Measurements from ENCODE around the gene ADAMTSL4. TPM values are rescaled to one million over a fixed set of nuclear protein-coding genes. Genes with fewer than 3 reads are reported as not detected.
"Not testable (repeated sequence)": the region's sequence is repeated elsewhere in the genome, so short reads cannot be mapped to it uniquely, and the experiment has no call there.

The ADAMTSL4 gene
- total RNA-seq, 2 experiments from 2014 or later: 0.11 to 0.30 TPM

DNA sequence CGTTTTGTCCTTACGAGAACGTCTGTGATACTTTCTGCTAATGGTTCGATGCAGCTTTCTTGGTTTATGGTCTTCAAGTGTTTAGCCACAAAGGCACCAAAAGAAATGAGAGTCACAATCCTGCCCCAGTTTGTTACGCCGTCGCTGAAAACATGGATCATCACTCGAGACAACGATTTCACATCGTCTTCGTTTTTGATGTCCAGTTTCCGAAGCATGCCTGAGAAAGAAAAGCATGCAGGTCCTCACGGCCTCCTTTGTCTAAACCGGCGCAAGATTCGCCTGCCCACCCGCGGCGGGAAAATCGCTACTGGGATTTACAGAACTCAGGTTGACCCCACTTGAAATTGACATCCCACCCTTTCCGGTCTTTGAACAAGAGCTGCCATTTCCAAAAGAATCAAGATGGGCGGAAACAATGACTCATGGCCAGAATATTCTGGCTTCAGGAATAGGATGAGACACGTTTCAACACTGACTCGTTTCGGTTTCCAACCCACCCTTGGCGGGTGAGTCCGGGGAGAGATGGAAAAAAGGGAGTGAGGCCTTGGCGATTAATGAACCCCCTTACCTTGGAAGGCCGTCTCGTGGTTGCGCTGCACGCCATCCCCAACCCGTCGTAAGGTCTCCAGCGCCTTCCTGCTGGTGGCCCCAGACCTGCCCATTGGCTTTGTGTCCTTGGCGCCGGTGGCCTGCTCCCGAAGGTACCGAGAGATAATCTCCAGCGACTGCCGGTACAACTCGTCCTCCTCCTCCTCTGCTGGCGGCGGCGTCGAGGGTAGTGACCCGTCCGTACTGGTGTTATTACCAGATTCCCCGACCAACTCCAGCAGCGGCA lies 29.3 kb downstream of the ADAMTSL4 start:
- peak overlapping the region; percentile 92 for H3K4me3 Mint-ChIP-seq
- H3K27me3 Mint-ChIP-seq: no peaks in the 10 kb centered on the region
- POLR2A ChIA-PET: interaction anchor here (0.9 to 13.3 kb wide), 13 partner anchors 14 to 429 kb away, joined by 3 to 1003 read pairs (median 4); partner anchors contain the start of genes ENSA, FALEC, GOLPH3L and TARS2
- peak overlapping the region; percentile 90 for H3K27ac Mint-ChIP-seq
- peaks cover 31% of the 10 kb centered on the region for H3K4me1 Mint-ChIP-seq
- ATAC-seq (ENCODE audit: low read depth) (peak; percentile 7), DNase-seq (peak; percentile 64)
- H3K36me3 Mint-ChIP-seq: peaks cover 55% of the 10 kb centered on the region
- no peaks in the 10 kb centered on the region for H3K9me3 Mint-ChIP-seq

DNA sequence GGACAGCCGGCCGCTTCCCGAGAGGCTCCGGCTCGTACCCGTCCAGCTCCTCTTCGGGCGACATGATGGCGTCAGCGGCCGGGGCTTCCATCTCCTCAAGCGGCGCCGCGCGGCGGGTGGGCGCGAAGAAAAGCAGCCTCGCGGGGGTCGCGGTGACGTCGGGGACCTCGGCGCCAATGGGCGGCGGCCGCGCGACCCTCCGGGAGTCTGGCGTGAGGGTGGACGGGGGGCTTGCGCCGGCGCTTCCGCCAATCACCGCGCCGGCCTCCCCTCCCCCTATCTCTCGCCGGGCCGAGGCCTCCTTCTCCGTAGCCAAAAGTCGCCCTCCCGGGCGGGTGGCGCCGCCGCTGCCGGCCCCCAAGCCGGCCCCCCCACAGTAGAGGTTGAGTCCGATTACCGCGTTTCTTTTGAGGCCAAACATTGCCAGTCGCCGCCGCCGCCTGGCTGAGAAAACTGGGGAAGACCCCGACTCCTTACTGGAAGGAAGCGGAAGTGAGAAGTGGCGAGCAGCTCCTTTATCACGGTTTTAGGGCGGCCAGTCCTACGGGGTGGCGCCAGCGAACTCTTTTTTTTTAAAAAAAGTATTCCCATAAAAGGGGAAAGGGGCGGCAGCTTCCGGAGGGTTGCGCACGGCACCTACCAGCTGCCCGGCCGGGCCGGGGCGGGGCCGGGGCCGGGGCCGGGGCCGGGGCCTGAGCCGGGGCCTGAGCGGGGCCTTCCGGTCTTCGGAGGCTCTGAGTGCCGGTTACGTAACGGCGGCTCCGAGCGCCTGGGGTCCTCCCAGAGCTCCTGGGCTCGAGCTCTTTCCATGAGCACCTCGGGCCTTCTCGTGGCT lies 30.1 kb downstream of the ADAMTSL4 start, which contains the start of gene MCL1:
MCL1 (minus strand) TSS at position 501 of the 835 bp plus-strand sequence; CDS start at position 421, 80 bp downstream.
- H3K9me3 Mint-ChIP-seq: no peaks in the 10 kb centered on the region
- peaks cover 51% of the 10 kb centered on the region for H3K36me3 Mint-ChIP-seq
- peak within 1 kb of the TSS; percentile 92 for H3K4me3 Mint-ChIP-seq
- H3K27ac Mint-ChIP-seq: peak within 1 kb of the TSS; percentile 91
- POLR2A ChIA-PET: interaction anchor here (0.6 to 13.3 kb wide), 32 partner anchors 9 to 651 kb away, joined by 3 to 1003 read pairs (median 5); partner anchors contain the start of genes CDC42SE1, ENSA, FALEC and GOLPH3L
- DNase-seq (peak; percentile 88), ATAC-seq (ENCODE audit: low read depth) (peak; percentile 75)
- H3K27me3 Mint-ChIP-seq: no peaks in the 10 kb centered on the region
- peaks cover 26% of the 10 kb centered on the region for H3K4me1 Mint-ChIP-seq

DNA sequence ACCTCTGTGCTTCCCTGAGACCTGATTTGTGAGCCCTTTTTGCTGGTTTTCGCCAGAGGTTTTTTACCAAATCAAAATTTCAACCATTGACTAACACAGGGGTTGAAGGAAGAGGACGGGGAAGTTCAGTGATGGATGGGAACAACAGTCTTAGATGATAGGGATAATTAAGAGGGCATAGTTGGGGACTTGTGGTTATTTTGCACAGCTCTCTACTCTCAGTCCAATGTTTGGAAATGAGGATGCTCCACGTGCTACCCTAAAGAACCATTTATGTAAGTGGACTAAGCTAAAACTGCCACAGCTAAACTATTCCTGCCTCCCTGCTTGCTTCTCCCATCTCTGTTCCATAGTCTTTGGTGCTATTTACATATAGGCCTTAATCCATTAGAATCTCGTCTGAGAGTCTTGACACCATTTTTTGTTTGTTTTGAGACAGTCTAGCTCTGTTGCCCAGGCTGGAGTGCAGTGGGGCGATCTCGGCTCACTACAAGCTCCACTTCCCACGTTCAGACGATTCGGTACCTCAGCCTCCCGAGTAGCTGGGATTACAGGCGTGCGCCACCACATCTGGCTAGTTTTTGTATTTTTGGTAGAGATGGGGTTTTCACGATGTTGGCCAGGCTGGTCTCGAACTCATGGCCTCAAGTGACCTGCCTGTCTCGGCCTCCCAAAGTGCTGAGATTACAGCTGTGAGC lies 30.9 kb downstream of the ADAMTSL4 start:
- Mint-ChIP-seq H3K4me3 (peak overlapping the region; percentile 92), H3K27ac (peak overlapping the region; percentile 91), H3K9me3 (no peaks in the 10 kb centered on the region), H3K27me3 (no peaks in the 10 kb centered on the region), H3K36me3 (peaks cover 44% of the 10 kb centered on the region), H3K4me1 (peaks cover 19% of the 10 kb centered on the region)
- ATAC-seq (ENCODE audit: low read depth) (no peak), DNase-seq (no peak)
- POLR2A ChIA-PET: interaction anchor here (0.6 to 13.3 kb wide), 31 partner anchors 9 to 652 kb away, joined by 3 to 1003 read pairs (median 5); partner anchors contain the start of genes CDC42SE1, ENSA, FALEC and GOLPH3L

GRCh38 chr1:150580966-150581365 lies 31.8 kb downstream of the ADAMTSL4 start:
- not testable (repeated sequence) for H3K9me3 Mint-ChIP-seq; ATAC-seq (ENCODE audit: low read depth); H3K27me3 Mint-ChIP-seq; DNase-seq
- POLR2A ChIA-PET: interaction anchor here (1.5 to 13.3 kb wide), 4 partner anchors 8 to 406 kb away, joined by 4 to 1003 read pairs (median 50); partner anchors contain the start of gene ENSA
- Mint-ChIP-seq H3K36me3 (peaks cover 40% of the 10 kb centered on the region), H3K27ac (peak overlapping the region; percentile 91), H3K4me1 (peaks cover 14% of the 10 kb centered on the region), H3K4me3 (peak overlapping the region; percentile 92)

DNA sequence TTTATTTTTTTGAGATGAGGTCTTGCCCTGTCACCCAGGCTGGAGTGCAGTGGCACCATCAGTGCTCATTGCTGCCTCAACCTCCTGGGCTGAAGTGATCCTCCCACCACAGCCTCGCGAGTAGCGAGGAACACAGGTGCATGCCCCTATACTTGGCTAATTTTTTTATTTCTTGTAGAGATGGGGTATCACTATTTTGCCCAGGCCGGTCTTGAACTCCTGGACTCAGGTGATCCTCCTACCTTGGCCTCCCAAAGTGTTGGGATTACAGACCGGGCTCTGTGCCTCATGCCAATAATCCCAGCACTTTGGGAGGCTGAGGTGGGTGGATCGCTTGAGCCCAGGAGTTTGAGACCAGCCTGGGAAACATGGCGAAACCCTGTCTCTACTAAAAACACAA lies 32.2 kb downstream of the ADAMTSL4 start:
- Mint-ChIP-seq H3K36me3 (peaks cover 37% of the 10 kb centered on the region), H3K4me1 (peaks cover 13% of the 10 kb centered on the region)
- ATAC-seq (ENCODE audit: low read depth); H3K27ac Mint-ChIP-seq; H3K9me3 Mint-ChIP-seq; H3K27me3 Mint-ChIP-seq; H3K4me3 Mint-ChIP-seq; DNase-seq: not testable (repeated sequence)
- POLR2A ChIA-PET: interaction anchor here (1.5 to 13.3 kb wide), 2 partner anchors 17 to 405 kb away, joined by 4 to 1003 read pairs; no protein-coding TSS in a partner anchor

DNA sequence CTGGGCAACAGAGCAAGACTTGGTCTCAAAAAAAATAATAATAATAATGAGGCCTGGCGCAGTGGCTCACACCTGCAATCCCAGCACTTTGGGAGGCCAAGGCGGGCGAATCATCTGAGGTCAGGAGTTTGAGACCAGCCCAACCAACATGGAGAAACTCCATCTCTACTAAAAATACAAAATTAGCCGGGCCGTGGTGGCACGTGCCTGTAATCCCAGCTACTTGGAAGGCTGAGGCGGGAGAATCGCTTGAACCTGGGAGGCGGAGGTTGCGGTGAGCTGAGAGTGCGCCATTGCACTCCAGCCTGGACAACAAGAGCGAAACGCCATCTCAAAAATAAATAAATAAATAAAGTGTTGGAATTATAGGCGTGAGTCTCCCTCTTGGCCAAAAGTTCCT lies 32.8 kb downstream of the ADAMTSL4 start:
- ATAC-seq (ENCODE audit: low read depth); DNase-seq; H3K27ac Mint-ChIP-seq; H3K27me3 Mint-ChIP-seq; H3K4me3 Mint-ChIP-seq; H3K9me3 Mint-ChIP-seq: not testable (repeated sequence)
- peaks cover 33% of the 10 kb centered on the region for H3K36me3 Mint-ChIP-seq
- POLR2A ChIA-PET: interaction anchor here (13.3 kb wide), 1 partner anchor 17 kb away, joined by 1003 read pairs; no protein-coding TSS in a partner anchor
- peaks cover 13% of the 10 kb centered on the region for H3K4me1 Mint-ChIP-seq

DNA sequence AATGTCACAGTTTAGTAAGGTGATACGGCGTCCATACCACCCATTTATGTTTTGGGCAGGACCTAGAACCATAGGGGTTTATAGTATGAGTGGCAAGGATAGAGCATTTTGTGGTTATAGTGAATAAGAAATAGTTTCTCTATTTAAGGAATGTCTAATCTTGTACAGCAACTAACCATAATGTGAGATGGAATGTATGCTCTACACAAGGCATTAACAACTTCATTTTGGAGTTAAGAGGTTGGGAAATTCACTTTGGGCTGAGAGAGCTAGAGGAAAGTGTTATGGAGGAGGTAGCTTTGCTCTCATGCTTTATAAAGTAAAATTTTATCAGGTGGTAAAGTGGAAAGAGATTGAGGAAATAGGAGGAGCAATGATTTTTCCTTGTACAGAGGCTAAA lies 33.2 kb downstream of the ADAMTSL4 start:
- POLR2A ChIA-PET: interaction anchor here (0.7 to 1.5 kb wide), 3 partner anchors 14 to 22 kb away, joined by 3 to 4 read pairs (median 4); no protein-coding TSS in a partner anchor
- Mint-ChIP-seq H3K9me3 (no peaks in the 10 kb centered on the region), H3K36me3 (peaks cover 29% of the 10 kb centered on the region), H3K27ac (no peak overlapping the region), H3K4me1 (peaks cover 13% of the 10 kb centered on the region), H3K27me3 (no peaks in the 10 kb centered on the region), H3K4me3 (no peak overlapping the region)
- ATAC-seq (ENCODE audit: low read depth) (no peak), DNase-seq (no peak)

DNA sequence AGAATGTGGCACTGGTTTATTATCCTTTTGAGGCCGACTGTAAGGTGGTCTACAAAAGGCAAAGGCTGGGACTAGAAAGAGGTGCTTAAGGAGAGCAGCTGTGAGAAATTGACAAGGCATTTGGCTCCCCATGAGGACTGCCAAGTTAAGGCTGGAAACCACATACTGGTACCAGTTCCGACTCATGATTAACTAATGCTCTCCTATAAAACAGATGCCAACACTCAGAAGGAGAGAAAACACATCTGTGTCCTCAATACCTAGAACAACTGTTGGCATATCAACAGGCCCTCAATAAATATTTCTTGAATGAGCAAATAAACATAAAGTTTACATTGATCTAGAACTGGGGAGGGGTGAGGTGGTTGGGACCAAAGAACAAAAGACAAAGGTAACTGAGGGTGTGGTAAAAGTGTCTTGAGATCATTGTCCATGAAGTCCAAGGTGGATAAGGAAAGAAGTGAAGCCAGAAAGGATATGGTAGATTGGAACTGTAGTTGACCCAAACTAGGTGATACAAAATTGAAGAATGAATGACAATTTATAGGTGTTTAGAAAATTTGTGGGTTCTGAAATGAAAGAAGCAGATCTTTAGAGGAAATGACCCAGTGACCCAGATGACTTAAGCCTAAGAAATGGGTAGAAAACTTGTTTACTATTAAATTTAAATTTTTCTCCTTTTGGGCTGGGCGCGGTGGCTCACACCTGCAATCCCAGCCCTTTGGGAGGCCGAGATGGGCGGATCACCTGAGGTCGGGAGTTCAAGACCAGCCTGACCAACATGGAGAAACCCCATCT lies 47.1 kb downstream of the ADAMTSL4 start:
- peaks cover 4% of the 10 kb centered on the region for H3K36me3 Mint-ChIP-seq

DNA sequence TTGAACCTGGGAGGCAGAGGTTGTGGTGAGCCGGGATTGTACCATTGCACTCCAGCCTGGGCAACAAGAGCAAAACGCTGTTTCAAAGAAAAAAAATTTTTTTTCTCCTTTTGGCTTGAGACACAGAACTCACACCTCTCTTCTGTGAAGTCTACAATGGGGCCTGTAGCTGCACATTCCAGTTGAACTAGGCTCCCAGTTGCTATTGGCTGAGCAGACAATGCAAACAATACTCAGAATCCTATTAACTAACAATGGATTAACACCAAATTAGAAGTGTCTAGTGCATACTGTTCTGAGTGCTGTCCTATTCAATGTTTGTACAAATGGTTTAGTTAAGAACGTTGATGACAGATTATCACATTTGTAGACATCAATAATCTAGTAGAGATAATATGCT lies 47.8 kb downstream of the ADAMTSL4 start:
- no peak overlapping the region for H3K27ac Mint-ChIP-seq

More for the DNA sequence above, 47.1 kb downstream of the ADAMTSL4 start:
- peaks cover 9% of the 10 kb centered on the region for H3K4me1 Mint-ChIP-seq
- POLR2A ChIA-PET: no interaction called here
- H3K27ac Mint-ChIP-seq: no peak overlapping the region
- no peak overlapping the region for H3K4me3 Mint-ChIP-seq
- DNase-seq (no peak), ATAC-seq (ENCODE audit: low read depth) (no peak)
- H3K9me3 Mint-ChIP-seq: no peaks in the 10 kb centered on the region
- H3K27me3 Mint-ChIP-seq: no peaks in the 10 kb centered on the region

DNA sequence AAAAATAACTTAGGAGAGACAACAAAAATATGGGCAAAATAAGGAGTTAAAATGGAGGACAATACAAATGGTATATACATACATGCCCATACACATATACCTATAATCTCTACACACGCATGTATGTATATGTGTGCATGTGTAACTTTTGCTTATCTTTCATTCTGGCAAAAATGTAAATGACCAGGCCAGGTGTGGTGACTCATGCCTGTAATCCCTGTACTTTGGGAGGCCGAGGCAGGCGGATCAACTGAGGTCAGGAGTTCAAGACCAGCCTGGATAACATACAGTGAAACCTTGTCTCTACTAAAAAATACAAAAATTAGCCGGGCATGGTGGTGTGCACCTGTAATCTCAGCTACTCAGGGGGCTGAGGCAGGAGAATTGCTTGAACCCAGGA lies 49.1 kb downstream of the ADAMTSL4 start:
- H3K27ac Mint-ChIP-seq, POLR2A ChIA-PET, H3K4me3 Mint-ChIP-seq: not testable (repeated sequence)

More for the DNA sequence above, 47.8 kb downstream of the ADAMTSL4 start:
- POLR2A ChIA-PET: no interaction called here
- ATAC-seq (ENCODE audit: low read depth) (no peak), DNase-seq (no peak)
- H3K36me3 Mint-ChIP-seq: peaks cover 4% of the 10 kb centered on the region
- H3K9me3 Mint-ChIP-seq: no peaks in the 10 kb centered on the region
- no peaks in the 10 kb centered on the region for H3K27me3 Mint-ChIP-seq
- H3K4me1 Mint-ChIP-seq: peaks cover 9% of the 10 kb centered on the region
- H3K4me3 Mint-ChIP-seq: no peak overlapping the region

DNA sequence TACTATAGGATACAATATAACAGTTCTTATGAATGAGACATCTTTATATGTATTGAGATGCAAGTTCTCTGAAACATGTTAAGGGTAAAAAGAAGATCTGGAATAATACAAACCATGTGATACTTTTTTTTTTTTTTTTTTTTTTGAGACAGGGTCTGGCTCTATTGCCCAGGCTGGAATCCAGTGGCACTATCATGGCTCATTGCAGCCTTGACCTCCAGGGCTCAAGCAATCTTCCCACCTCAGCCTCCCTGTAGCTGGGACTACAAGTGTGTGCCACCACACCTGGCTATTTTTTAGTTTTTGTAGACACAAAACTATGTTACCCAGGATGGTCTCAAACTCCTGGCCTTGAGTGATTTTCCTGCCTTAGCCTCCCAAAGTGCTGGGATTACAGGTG lies 52.3 kb downstream of the ADAMTSL4 start:
- no peaks in the 10 kb centered on the region for H3K27me3 Mint-ChIP-seq
- POLR2A ChIA-PET: interaction anchor here (0.7 kb wide), 1 partner anchor 28 kb away, joined by 4 read pairs; the partner anchor contains the start of gene ENSA
- ATAC-seq (ENCODE audit: low read depth): no peak

More for the DNA sequence above, 49.1 kb downstream of the ADAMTSL4 start:
- H3K27me3 Mint-ChIP-seq; H3K4me1 Mint-ChIP-seq; DNase-seq; H3K9me3 Mint-ChIP-seq; H3K36me3 Mint-ChIP-seq; ATAC-seq (ENCODE audit: low read depth): not testable (repeated sequence)

DNA sequence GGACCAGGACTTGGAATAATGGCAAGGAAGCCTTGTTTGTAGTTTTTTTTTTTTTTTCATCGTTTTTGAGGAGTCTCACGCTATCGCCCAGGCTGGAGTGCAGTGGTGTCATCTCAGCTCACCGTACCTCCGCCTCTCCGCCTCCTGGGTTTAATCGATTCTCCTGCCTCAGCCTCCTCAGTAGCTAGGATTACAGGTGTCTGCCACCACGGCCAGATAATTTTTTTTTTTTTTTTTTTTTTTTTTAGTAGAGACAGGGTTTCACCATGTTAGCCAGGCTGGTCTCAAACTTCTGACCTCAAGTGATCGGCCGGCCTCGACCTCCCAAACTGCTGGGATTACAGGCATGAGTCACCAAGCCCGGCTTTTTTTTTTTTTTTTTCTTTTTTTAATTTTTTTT lies 53.2 kb downstream of the ADAMTSL4 start:
- ATAC-seq (ENCODE audit: low read depth): not testable (repeated sequence)
- POLR2A ChIA-PET: interaction anchor here (0.7 kb wide), 2 partner anchors 27 to 32 kb away, joined by 4 to 6 read pairs; partner anchors contain the start of gene ENSA

More for the DNA sequence above, 52.3 kb downstream of the ADAMTSL4 start:
- Mint-ChIP-seq H3K4me1 (peaks cover 8% of the 10 kb centered on the region), H3K27ac (no peak overlapping the region), H3K36me3 (peaks cover 2% of the 10 kb centered on the region), H3K4me3 (no peak overlapping the region), H3K9me3 (no peaks in the 10 kb centered on the region)
- no peak for DNase-seq

More for the DNA sequence above, 53.2 kb downstream of the ADAMTSL4 start:
- H3K9me3 Mint-ChIP-seq, H3K27ac Mint-ChIP-seq, H3K27me3 Mint-ChIP-seq, H3K4me1 Mint-ChIP-seq, H3K36me3 Mint-ChIP-seq, DNase-seq, H3K4me3 Mint-ChIP-seq: not testable (repeated sequence)
